Measurements from ENCODE around the gene CFAP97. TPM values are rescaled to one million over a fixed set of nuclear protein-coding genes. Genes with fewer than 3 reads are reported as not detected.

CFAP97 gene
- total and polyA plus RNA-seq, 9 of the 15 experiments (the other 6 are each of a cell fraction or from before 2014, with no cell fraction given) = 17.3 to 57.8 (median 44.4) TPM

DNA sequence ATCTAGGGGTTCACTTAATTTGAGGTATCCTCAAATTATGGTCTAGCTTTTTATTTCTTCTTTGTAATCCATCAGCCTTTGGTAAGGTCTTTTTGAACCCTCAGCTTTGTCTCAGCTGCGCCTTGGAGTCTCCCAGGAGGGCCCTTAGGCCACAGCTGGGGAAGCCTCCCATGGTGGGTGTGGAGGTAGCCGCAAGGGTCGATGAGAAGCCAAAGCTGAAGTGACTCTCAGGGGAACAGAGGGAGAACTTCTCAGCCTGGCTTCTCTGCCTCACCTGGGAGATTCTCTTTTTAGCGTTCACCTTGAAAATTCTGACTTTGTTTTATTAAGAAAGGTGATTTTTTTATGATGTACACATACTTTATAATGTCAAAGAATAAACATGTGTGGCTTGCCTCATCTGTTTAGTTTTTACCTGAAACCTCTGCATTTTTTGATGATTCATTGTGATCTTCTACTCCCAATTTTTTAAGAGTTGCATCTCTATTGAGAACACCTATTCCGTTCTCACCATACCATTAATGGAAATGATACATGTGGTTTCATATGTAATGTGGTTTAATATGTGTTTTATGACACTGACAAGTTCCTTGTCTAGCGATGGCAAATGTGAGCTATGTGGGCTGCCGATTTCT, 86.4 kb downstream of the CFAP97 start (continued):
- TF ChIP-seq SIN3A (IDR thresholded peaks at IDR 0.05; ENCODE audit: borderline replicate concordance in 2 of 2, control insufficient read depth in 1 of 2, low read depth in 2 of 2, low read length in 2 of 2) (no peak), GABPB2 (CRISPR knock-in tag; conservative IDR thresholded peaks at IDR 0.05) (no peak), ZNF232 (CRISPR knock-in tag; IDR thresholded peaks at IDR 0.05) (no peak), PPARD (CRISPR knock-in tag; IDR thresholded peaks at IDR 0.05) (no peak), SMARCE1 (IDR thresholded peaks at IDR 0.05) (no peak; the same call in 1 of the 2 replicates), EZH2 (IDR thresholded peaks at IDR 0.05; ENCODE audit: borderline replicate concordance, low read depth, low read length) (no peak), ZNF77 (CRISPR knock-in tag; IDR thresholded peaks at IDR 0.05) (no peak), ZNF324 (CRISPR knock-in tag; IDR thresholded peaks at IDR 0.05) (no peak), ARID1B (IDR thresholded peaks at IDR 0.05) (peak; percentile 28; the same call in 1 of the 2 replicates), HNRNPL (IDR thresholded peaks at IDR 0.05; ENCODE audit: low read depth, low read length) (no peak), ARNT (IDR thresholded peaks at IDR 0.05) (no peak), MAFG (tag; conservative IDR thresholded peaks at IDR 0.05) (peak; percentile 61), ZNF696 (CRISPR knock-in tag; conservative IDR thresholded peaks at IDR 0.05) (no peak), MECOM (CRISPR knock-in tag; IDR thresholded peaks at IDR 0.05) (0 out of 2 replicates have a peak, but pooled peaks have one; percentile 17), FOXA1 (IDR thresholded peaks at IDR 0.05; ENCODE audit: borderline replicate concordance) (no peak), ZNF316 (IDR thresholded peaks at IDR 0.05) (peak; percentile 84)
- TF ChIP-seq, protein P1, sequence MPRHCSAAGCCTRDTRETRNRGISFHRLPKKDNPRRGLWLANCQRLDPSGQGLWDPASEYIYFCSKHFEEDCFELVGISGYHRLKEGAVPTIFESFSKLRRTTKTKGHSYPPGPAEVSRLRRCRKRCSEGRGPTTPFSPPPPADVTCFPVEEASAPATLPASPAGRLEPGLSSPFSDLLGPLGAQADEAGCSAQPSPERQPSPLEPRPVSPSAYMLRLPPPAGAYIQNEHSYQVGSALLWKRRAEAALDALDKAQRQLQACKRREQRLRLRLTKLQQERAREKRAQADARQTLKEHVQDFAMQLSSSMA (CRISPR knock-in tag; IDR thresholded peaks at IDR 0.05) = no peak
- TF ChIP-seq, protein P2, sequence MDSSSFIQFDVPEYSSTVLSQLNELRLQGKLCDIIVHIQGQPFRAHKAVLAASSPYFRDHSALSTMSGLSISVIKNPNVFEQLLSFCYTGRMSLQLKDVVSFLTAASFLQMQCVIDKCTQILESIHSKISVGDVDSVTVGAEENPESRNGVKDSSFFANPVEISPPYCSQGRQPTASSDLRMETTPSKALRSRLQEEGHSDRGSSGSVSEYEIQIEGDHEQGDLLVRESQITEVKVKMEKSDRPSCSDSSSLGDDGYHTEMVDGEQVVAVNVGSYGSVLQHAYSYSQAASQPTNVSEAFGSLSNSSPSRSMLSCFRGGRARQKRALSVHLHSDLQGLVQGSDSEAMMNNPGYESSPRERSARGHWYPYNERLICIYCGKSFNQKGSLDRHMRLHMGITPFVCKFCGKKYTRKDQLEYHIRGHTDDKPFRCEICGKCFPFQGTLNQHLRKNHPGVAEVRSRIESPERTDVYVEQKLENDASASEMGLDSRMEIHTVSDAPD (CRISPR knock-in tag; IDR thresholded peaks at IDR 0.05) = no peak
- TF ChIP-seq, protein P3, sequence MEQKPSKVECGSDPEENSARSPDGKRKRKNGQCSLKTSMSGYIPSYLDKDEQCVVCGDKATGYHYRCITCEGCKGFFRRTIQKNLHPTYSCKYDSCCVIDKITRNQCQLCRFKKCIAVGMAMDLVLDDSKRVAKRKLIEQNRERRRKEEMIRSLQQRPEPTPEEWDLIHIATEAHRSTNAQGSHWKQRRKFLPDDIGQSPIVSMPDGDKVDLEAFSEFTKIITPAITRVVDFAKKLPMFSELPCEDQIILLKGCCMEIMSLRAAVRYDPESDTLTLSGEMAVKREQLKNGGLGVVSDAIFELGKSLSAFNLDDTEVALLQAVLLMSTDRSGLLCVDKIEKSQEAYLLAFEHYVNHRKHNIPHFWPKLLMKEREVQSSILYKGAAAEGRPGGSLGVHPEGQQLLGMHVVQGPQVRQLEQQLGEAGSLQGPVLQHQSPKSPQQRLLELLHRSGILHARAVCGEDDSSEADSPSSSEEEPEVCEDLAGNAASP (IDR thresholded peaks at IDR 0.05) = no peak
- TF ChIP-seq, protein P4, sequence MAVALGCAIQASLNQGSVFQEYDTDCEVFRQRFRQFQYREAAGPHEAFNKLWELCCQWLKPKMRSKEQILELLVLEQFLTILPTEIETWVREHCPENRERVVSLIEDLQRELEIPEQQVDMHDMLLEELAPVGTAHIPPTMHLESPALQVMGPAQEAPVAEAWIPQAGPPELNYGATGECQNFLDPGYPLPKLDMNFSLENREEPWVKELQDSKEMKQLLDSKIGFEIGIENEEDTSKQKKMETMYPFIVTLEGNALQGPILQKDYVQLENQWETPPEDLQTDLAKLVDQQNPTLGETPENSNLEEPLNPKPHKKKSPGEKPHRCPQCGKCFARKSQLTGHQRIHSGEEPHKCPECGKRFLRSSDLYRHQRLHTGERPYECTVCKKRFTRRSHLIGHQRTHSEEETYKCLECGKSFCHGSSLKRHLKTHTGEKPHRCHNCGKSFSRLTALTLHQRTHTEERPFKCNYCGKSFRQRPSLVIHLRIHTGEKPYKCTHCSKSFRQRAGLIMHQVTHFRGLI (CRISPR knock-in tag; IDR thresholded peaks at IDR 0.05) = no peak
- TF ChIP-seq, protein P5, sequence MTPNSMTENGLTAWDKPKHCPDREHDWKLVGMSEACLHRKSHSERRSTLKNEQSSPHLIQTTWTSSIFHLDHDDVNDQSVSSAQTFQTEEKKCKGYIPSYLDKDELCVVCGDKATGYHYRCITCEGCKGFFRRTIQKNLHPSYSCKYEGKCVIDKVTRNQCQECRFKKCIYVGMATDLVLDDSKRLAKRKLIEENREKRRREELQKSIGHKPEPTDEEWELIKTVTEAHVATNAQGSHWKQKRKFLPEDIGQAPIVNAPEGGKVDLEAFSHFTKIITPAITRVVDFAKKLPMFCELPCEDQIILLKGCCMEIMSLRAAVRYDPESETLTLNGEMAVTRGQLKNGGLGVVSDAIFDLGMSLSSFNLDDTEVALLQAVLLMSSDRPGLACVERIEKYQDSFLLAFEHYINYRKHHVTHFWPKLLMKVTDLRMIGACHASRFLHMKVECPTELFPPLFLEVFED (CRISPR knock-in tag; conservative IDR thresholded peaks at IDR 0.05) = no peak
- TF ChIP-seq, protein P6, sequence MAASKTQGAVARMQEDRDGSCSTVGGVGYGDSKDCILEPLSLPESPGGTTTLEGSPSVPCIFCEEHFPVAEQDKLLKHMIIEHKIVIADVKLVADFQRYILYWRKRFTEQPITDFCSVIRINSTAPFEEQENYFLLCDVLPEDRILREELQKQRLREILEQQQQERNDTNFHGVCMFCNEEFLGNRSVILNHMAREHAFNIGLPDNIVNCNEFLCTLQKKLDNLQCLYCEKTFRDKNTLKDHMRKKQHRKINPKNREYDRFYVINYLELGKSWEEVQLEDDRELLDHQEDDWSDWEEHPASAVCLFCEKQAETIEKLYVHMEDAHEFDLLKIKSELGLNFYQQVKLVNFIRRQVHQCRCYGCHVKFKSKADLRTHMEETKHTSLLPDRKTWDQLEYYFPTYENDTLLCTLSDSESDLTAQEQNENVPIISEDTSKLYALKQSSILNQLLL (CRISPR knock-in tag; IDR thresholded peaks at IDR 0.05; ENCODE audit: borderline replicate concordance) = no peak
